ENCODE results near the gene SHANK3. TPM values are rescaled to one million over a fixed set of nuclear protein-coding genes. Genes with fewer than 3 reads are reported as not detected.

SHANK3 gene
- 3.0 to 5.7 TPM (median 4.6 TPM) in 5 replicates for total RNA-seq (2022; extraction: Qiagen RNA extraction)

DNA sequence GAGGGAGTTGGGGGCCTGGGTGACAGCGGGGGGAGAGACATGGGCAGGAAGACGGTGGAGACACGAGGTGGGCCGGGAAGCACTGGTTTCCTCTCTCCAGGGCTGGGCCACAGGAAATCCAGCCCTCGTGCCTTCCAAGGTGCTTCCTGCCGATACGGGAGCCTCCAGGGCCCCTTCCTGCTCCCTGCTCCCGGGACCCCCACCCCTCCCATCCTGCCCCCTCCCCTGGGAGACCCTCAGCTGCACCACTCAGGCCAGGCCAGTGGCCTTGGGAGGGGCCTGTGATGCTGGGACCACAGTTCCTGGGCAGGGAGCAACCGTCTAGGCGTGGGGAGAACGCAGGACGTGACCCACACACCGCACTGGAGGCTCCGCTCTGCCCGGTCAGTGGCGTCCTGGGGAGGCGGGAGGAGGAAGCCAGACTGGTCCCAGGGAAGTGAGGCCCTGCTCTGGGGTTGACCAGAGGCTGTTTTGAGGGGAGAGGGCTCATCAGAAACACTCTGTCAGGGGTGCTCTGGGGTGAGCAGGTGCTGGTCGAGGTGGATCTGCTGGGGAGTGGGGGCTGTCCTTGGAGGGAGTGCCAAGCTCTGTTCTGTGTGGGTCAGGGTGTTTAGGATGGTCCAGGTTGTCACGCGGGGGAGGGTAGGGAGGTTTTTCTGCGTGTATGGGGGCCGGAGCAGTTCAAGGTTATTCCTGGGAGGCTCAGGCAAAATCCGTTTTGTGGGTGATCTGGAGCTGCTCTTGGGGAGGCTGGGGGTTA, at the start of gene SHANK3:
TSS of gene SHANK3 (plus strand) at position 353 of the 760 bp plus-strand sequence.

DNA sequence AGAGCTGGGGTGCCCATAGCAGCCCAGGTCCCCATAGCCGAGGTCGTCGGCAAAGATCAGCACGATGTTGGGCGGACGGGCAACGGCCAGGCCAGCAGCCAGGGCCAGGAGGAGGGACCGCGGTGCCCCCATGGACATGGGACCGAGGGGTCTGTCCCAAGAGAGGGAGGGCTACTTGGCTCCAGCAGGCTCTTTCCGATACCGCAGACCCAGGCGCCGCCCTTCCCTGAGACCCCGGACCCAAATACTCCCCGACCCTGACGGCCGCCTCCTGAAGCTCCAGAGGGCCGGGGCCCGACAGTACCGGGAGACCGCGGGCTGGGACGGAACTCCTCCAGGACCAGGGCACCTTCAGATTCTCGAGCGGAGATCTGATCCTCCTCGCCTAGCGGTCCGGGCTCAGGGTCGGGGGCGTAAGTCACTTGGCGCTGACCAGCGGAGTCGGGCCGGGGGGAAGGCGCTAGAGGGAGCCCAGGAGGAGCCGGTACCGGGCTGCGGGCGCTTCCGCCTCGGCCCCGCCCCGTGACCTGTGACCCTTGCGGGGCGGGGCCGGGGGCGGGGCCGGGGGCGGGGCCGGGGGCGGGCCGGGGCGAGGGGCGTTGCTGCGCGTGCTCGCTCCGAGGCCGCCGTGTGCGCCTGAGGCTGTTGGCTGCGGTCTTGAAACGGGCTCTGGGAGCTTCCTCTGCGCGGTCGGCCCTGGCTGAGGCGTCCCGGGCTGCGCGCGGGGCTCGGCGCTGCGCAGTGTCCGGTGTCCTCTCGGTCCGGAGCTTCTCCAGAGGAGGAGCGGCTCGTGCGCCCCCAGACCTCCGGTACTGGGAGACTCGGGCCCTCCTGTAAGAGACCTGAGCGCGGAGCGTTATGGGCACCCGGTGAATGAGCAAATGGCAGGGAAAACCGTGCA, 44.7 kb upstream of the SHANK3 start, which contains the start of gene ARSA:
TSS of gene ARSA (minus strand) at position 511 of the 901 bp plus-strand sequence. CDS start at position 138, 373 bp downstream.

Other genes starting within 250 kb of the SHANK3 start
- gene SBF1, start 197.8 kb upstream of the SHANK3 start, total RNA-seq (2022; extraction: Qiagen RNA extraction) = 16.9 to 28.6 TPM (median 27.1 TPM) in 5 replicates
- gene ADM2, start 191.3 kb upstream of the SHANK3 start, total RNA-seq (2022; extraction: Qiagen RNA extraction) = 0.38 to 0.83 TPM (median 0.64 TPM) in 5 replicates
- 0.12 TPM in 1 of 5 replicates, not detected in the others for gene MIOX, start 186.0 kb upstream of the SHANK3 start, total RNA-seq (2022; extraction: Qiagen RNA extraction)
- gene LMF2, start 165.1 kb upstream of the SHANK3 start, total RNA-seq (2022; extraction: Qiagen RNA extraction) = 30.7 to 56.5 TPM (median 52.0 TPM) in 5 replicates
- gene NCAPH2, start 164.6 kb upstream of the SHANK3 start, total RNA-seq (2022; extraction: Qiagen RNA extraction) = 33.1 to 39.8 TPM (median 37.6 TPM) in 5 replicates
- gene SCO2, start 147.2 kb upstream of the SHANK3 start, total RNA-seq (2022; extraction: Qiagen RNA extraction) = 2.7 to 9.9 TPM (median 5.5 TPM) in 5 replicates
- 11.8 to 22.2 TPM (median 19.6 TPM) in 5 replicates for gene TYMP, start 142.8 kb upstream of the SHANK3 start, total RNA-seq (2022; extraction: Qiagen RNA extraction)
- gene KLHDC7B, start 126.9 kb upstream of the SHANK3 start, total RNA-seq (2022; extraction: Qiagen RNA extraction) = 0.02 to 0.03 TPM (median 0.03 TPM) in 4 of 5 replicates, not detected in the other
- 0.23 to 0.34 TPM (median 0.30 TPM) in 3 of 5 replicates, not detected in the others for gene SYCE3, start 109.9 kb upstream of the SHANK3 start, total RNA-seq (2022; extraction: Qiagen RNA extraction)
- 9.9 to 17.7 TPM (median 15.5 TPM) in 5 replicates for gene CPT1B, start 94.4 kb upstream of the SHANK3 start, total RNA-seq (2022; extraction: Qiagen RNA extraction)
- gene CHKB, start 90.0 kb upstream of the SHANK3 start, total RNA-seq (2022; extraction: Qiagen RNA extraction) = 15.1 to 22.6 TPM (median 21.0 TPM) in 5 replicates
- 2.7 to 4.3 TPM (median 4.0 TPM) in 5 replicates for gene MAPK8IP2, start 72.0 kb upstream of the SHANK3 start, total RNA-seq (2022; extraction: Qiagen RNA extraction)
- 18.8 to 26.8 TPM (median 24.2 TPM) in 5 replicates for gene ARSA, start 44.7 kb upstream of the SHANK3 start, total RNA-seq (2022; extraction: Qiagen RNA extraction)
- 0.07 to 0.25 TPM (median 0.17 TPM) in 4 of 5 replicates, not detected in the other for gene ACR, start 65.4 kb downstream of the SHANK3 start, total RNA-seq (2022; extraction: Qiagen RNA extraction)
- gene RABL2B, start 110.8 kb downstream of the SHANK3 start, total RNA-seq (2022; extraction: Qiagen RNA extraction) = 18.5 to 21.9 TPM (median 21.1 TPM) in 5 replicates

Data from A549 treated with CORT108297 at 1 μM for 4 hours (cell line).